Left lobe of liver (tissue), 2 donors: ENCODE data around the gene NOP10. TPM values are rescaled to one million over a fixed set of nuclear protein-coding genes. Genes with fewer than 3 reads are reported as not detected.
"Not testable (repeated sequence)": the region's sequence is repeated elsewhere in the genome, so short reads cannot be mapped to it uniquely, and the experiment has no call there.

Experiments
- ATAC-seq: fragments of 200-7000 bp; cut with Tn5 transposase; one replicate; pipeline ENCODE4 v1.9.1; 2020; ENCODE audit warnings: mild to moderate bottlenecking, moderate library complexity
- DNase-seq: peaks from one replicate; pipeline ENCODE4 v3.0.0-alpha.2; 2020; ENCODE audit warnings: low spot score
- total RNA-seq: library from RNA; stranded (reverse); gene quantifications from one replicate; pipeline ENCODE4 v1.2.1, GENCODE V29; 2021
- donor health status: DM: no; HTN: no; CAD: no; lungs with moderate emphysema.
- donor health status: DM: no; HTN: yes; CAD: no.

Gene NOP10
- total RNA-seq, 1 donor from 2014 or later, result 56.4 TPM

DNA sequence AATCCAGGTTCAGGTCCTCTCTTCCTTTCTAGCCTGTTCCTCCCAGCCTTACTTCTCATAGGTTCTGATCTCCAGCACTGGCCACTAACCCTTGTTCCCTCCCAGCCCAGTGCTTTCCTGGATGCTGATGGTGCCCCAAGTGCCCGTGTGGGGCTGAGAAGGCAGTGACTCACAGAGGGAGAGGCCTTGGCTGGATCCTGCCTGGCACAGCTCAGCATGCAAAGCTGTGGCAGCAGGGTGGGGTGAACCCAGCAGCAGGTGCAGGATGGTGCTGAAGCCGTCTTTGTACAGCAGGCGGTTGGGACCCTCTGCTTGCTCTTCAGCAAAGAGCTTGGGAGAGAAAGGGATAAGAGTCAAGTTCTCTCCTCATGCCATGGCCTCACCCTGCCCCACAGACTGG is 16.5 kb upstream of the NOP10 start:
- DNase-seq (no peak), ATAC-seq (no peak)

DNA sequence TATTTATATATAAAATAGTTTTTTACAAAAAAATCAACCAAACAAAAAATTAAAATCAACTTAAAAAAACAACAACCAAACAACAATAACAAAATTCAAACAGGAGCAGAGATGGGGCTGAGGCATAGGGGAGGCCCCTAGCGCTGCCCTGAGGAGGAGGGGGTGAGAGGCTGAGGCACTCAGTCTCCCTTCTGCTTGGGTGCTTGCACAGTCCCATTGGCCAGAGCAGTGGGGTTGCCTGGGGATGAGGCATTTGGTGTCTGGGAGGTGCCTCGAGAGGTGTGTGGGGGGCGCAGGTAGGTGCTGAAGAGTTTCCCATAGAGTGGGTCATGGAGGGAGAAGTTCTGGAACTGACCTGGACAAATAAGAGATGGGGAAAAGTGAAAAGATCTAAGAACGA is 16.0 kb upstream of the NOP10 start:
- ATAC-seq (no peak), DNase-seq (no peak)

- ATAC-seq, result no peak
- DNase-seq, result no peak
These were observed 15.4 kb upstream of the NOP10 start for GRCh38 chr15:34358367-34358766.

- no peak for ATAC-seq
- DNase-seq, result no peak
These were observed 14.7 kb upstream of the NOP10 start for GRCh38 chr15:34357653-34358052.

DNA sequence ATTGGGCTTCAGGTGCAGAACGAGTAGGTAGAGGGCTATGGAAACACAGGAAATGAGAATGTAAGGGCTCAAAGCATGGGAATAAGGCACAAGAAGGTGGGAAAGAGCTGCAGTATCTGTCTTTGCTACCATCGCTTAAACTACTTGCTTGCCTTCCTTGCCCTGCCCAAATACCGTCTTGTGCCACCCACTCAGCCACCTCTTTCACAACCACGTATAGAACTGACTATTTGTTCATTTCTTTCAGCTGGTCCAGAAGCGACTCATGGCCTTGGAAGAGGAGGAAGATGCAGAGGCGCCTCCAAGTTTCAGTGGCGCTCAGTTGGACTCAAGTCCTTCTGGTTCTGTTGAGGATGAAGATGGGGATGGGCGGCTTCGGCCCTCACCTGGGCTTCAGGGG is 12.3 kb upstream of the NOP10 start:
- DNase-seq (no peak), ATAC-seq (no peak)

DNA sequence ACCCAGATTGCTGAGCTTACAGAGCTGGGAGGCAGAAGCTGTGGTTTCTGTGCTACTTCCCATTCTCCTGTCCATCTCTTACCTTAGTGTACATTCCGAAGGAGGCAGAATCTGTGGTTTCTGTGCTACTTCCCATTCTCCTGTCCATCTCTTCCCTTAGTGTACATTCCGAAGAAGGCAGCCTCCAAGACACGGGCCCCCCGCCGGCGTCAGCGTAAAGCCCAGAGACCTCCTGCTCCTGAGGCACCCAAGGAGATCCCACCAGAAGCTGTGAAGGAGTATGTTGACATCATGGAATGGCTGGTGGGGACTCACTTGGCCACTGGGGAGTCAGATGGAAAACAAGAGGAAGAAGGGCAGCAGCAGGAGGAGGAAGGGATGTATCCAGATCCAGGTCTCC is 11.3 kb upstream of the NOP10 start:
- ATAC-seq (no peak), DNase-seq (no peak)

DNA sequence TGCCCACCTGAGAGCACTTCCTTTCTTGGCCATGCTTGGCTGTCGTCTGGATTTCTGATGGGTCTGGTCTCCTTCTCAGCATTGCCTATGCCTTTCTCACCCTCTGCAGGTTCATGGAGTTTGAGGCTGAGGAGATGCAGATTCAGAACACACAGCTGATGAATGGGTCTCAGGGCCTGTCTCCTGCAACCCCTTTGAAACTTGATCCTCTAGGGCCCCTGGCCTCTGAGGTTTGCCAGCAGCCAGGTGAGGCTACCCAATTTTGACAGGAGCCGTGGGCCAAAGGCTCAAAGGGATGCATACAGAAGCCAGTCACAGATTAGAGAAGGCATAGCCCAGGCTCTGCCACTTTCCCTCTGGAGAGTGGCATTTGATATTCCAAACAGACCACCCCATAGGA is 10.7 kb upstream of the NOP10 start:
- no peak for DNase-seq
- no peak for ATAC-seq

GRCh38 chr15:34352996-34353395 is 10.1 kb upstream of the NOP10 start:
- not testable (repeated sequence) for ATAC-seq, DNase-seq

DNA sequence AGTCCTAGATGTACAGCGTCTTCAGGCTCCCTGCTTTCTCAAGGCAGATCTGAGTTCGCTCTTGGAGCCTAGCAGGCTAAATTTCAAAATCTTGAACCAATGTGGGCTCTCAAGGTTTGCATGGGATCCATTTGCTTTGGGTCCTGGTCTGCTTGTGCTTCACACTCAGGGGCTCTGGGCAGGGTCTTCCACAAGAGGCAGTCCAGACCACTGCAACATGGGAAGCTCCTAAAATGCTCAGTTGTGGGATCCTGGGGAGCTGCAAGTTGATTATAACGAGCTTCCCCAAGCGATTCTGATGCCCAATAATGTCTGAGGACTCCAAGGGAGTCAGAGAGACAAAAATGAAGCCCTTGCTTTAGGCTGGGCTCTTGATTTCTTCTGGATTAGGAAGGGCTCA is 6.8 kb upstream of the NOP10 start:
- no peak for ATAC-seq
- DNase-seq, result no peak

DNA sequence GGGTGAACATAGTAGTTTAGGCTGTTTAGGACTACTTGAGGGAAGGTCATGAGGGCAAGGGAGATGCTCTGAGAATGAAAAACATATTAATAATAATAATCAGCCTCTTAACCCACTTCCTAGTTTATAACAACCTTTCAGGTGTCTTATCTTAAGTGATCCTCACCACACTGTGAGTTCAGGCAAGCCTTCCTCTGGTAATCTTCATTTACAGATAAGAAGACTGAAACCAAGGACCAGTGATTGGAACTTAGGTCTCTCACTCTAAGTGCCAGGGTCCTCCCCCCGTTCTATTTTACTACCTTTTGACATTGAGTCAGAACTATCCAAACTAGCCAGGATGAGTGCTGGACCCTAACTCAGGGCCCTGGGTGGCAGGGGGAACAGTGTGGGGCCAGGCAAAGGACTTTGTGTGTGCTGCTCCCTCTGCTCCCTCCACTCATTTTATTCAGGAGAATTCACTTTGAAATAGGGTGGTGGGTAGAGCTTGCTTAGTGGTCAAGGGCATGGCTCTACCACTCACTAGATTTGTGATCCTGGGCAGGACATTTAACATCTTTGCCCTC is 5.9 kb upstream of the NOP10 start:
- DNase-seq, result no peak
- no peak for ATAC-seq

- ATAC-seq (no peak), DNase-seq (no peak)
These were observed 5.2 kb upstream of the NOP10 start for GRCh38 chr15:34347951-34348638.

GRCh38 chr15:34342213-34342736 is 661 bp downstream of the NOP10 start:
- not testable (repeated sequence) for DNase-seq, ATAC-seq

DNA sequence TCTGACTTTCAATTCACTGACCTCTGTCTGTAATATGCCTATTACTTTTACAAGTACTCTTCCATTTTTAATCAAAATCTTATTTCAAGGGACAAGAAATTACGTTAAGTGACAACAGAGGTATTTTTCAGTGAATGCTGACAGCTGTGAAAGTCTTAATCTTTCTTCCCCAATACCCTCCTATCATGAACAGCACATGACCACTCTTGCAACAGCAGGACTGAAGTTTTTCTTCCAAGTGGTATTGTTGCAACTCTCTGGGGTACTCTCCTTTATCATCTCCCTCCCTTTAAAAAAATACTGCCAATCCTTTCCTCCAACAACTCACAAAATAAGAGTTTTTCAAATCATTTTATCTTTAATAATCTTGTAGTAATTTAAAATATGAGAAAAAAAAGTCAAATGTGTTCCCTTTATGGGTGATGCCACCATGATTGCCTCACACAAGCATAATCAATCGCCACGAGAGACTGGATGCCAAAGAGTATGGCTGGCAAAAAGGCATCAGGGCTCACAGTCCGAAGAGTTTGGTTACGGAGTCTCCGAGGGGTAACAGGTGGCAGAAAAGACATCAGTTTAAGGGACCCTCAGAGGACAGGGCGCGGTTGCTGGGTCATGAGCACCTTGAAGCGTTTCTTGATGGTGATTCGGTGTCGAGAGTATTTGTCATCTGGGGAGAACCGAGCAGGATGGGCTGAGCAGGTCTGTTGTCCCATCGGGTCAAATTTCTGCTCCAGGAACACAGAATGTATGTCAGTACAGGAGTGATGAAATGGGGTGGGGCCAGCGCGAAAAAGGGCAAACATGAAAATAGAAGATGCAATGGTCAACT is 1.3 kb downstream of the NOP10 start:
- no peak for DNase-seq
- no peak for ATAC-seq

DNA sequence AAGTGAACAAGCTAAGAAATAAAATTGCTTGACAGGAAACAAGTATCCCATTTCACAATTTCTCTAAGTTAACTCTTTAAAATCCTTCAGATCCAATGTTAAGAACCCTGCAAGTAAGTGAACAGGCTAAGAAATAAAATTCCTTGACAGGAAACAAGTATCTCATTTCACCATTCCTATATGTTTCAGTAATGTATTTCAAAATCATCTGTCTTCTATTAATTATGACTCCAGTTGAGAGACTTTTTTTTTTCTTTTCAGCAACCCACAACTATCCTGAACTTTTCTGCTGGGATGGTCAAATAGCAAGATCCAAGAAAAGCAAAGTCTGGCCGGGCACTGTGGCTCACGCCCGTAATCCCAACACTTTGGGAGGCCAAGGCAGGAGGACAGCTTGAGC is 3.0 kb downstream of the NOP10 start:
- no peak for DNase-seq
- ATAC-seq, result no peak

DNA sequence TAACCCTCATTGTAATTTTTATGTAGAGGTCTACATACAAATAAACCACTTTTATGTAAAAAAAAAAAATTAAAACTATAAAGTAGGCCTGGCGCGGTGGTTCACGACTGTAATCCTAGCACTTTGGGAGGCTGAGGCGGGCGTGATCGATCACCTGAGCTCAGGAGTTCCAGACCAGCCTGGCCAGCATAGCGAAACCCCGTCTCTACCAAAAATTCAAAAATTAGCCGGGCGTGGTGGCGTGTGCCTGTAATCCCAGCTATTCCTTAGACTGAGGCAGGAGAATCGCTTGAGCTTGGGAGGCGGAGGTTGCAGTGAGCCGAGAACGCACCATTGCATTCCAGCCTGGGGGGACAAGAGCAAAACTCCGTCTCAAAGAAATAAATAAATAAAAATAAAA is 4.6 kb downstream of the NOP10 start:
- no peak for ATAC-seq
- no peak for DNase-seq

DNA sequence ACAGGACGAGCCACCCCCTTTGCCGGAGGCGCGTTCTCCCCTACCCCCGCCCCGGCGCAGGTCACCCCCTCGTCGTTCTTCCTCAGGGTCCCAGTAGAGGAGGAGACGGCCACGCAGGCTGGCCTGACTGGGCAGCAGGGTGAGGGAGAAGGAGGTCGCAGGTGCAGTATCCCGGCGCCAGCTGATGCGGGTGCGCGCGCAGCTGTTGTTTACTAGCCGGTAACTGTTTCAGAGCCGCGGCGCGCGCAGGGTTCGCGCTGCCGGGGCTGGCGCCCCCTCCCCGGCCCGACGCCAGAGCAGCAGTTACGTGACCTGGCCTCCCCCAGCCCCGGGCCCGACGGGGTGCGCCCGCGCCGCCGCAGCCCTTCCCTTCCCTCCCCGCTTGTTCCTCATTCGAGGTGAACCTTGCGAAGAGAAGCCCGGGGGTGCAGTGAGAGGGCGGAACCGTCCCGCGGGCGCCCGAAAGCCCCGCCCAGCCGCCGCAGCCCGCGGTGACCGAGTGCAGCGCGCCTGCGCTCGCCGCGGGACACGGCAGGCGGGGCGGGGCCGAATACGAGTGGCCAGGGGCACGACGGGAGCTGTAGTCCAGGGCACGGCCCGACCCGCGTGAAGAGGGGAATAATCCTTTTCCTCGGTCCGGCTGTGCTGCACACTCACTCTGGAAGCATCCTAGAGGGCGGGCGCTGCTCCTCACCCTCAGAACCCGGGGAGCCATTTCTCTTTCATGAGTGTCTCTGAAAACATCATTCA is 5.2 kb downstream of the NOP10 start, which contains the start of gene SLC12A6:
SLC12A6 (minus strand) TSS at position 225 of the 750 bp plus-strand sequence. CDS start 1,101 bp downstream, outside the sequence.
- ATAC-seq (peak; percentile 97), DNase-seq (peak; percentile 91)

DNA sequence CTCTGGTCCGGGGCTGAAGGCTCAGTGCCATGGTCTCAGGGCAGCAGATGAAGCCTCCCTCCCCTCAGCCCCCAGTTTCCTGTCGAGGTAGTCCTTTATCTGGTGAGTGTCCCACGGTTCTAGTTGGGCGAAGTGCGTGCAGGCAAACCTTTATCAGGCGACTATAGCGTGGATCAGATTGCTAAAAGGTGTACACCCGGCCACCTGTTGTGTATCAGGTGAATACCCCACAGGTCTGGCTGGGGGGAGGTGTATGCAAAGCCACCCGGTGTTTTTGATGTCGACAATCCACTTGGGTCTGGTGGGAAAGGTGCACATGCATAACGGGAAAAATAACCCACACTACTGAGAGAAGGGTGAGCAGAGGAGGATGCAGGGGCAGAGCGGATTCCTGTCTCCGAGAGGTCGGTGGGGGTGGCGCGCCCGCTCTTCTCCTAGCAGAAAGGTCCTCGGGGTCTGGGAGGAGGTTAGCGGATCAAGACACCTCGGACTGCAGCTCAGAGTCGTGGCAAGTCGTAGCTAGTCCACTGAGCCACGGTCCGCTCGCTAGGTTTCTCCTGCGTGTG is 5.9 kb downstream of the NOP10 start:
- DNase-seq (no peak), ATAC-seq (peak; percentile 2)

GRCh38 chr15:34336231-34336990 is 6.5 kb downstream of the NOP10 start:
- ATAC-seq (no peak), DNase-seq (no peak)

DNA sequence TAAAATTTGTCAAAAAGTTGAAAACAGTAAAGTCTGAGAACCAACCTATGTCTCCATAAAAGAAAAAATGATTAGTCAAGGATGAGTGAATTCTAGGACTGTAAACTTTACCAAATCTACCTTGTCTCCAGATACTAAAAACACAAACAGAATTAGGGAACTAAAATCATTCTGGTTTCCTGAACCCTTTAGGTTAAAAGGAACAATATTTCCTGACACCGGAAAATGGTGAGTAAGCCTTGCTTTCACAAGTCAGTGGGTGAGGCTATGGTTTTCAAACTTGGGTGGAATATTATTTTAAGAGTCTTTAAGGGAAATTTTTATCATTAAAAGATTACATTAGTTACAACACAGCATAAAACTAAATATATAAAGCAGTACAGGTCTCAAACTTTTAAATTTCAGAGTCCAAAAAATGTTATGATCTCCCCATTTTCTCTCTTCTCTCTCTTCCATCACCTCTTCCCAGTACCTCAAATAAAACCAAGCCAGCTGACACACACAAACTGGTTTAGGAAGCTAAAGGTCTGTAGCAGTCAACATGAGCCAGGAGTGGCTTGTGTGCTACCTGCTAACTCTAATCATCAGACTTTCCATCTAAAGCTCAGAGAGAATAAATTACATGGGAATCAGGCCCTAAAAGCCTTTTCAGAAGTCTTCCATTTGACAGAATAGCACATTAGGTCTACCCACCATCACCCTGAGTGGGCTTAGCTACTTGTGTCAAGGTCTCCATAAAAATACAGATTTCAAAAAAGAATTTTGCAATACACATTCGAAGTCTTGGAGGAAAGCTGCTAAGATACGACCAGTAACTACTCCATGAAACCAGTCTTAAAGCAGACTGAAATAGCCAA is 7.5 kb downstream of the NOP10 start:
- DNase-seq, result no peak
- ATAC-seq, result no peak
